Activated CD4-positive, CD25-positive, alpha-beta regulatory T cell treated with anti-CD3 and anti-CD28 coated beads, Interleukin-2, amount 50 U/mL, for 16 hours (primary cell): ENCODE results near the gene KCNN4.
"Not testable (repeated sequence)": the region's sequence is repeated elsewhere in the genome, so short reads cannot be mapped to it uniquely, and the experiment has no call there.

ENCODE experiments used
- DNase-seq: peaks from one replicate; pipeline ENCODE4 v3.0.0-alpha.2; 2020; ENCODE audit warnings: low read depth, low spot score

Gene KCNN4

DNA sequence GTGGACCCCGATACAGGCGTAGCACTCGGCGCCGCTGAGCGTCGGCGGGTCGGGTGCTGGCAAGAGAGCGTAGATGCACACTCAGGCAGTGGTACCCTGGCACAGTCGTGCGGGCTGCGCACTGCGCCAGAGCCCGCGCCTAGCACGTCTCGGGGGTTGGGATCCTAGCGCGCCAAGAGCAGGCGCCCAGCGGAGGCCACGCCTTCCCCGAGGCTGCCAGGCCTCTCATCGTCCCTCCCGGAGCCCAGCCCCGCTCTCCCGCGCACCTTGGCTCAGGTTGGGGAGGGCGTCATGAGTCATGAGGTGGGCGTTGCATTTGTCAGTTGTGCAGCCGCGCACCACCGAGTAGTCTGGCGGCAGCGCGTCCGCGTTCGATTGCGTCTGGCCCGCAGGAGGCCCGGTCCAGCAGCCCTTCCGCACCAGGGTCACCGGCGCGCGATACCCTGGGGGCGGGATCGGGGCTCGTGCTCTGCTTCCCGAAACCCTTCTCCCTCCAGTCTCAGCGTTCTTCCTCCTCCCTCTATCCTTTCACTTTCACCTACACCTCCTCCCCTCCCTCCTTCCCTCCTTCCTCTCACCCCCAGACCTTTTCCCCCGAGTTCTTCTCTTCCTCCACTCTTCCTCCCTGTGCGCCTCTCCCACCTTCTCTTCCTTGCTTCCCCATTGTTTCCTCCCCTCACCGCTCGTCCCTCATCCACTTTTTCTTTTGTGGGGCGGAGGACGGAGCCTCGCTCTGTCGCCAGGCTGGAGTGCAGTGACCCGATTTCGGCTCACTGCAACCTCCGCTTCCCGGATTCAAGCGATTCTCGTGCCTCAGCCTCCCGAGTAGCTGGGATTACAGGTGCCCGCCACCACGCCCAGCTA, 18.0 kb upstream of the KCNN4 start:
- no peak for DNase-seq

GRCh38 chr19:43798026-43798545, 17.3 kb upstream of the KCNN4 start:
- DNase-seq = no peak

GRCh38 chr19:43797556-43797955, 16.8 kb upstream of the KCNN4 start:
- no peak for DNase-seq

DNA sequence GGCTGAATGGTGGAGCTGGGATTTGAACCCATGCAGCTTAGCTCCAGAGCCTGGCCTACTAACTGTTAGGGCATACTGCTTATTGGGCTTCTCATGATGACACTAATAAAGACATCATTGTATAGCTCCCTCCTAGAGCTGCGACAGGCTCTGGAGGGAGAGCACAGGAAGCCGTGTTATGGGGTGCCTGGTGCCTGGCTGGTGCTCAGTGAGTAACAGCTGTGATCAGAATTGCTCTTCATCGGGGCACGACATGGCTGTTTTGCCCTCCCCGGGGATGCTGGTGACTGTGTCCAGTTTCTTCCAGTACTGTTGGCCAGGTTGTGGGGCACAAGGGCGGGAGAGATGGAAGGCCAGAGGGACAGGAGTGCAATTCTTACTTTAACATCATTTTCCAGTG, 16.3 kb upstream of the KCNN4 start:
- no peak for DNase-seq

GRCh38 chr19:43790587-43790986, 9.8 kb upstream of the KCNN4 start:
- no peak for DNase-seq

DNA sequence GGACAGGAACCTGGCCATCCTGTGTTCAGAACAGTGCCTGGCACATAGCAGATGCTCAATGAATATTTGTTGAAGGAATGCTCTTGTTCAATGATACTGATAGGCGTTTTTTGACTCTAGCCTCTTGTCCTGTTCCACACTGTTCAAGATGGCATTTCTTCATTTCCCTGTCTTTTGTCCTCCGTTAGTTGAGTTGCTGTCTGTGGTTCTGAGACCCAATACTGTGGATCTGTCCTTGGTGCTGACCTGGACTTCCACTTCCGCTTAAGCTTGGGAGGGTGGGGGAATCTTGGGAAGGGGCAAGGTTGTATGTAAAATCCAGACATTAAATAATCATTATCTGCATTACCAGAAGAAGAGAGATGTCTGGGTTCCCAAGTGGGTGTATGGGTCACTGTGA, 8.3 kb upstream of the KCNN4 start:
- no peak for DNase-seq

- no peak for DNase-seq
These were observed 5.9 kb upstream of the KCNN4 start for GRCh38 chr19:43786665-43787064.

DNA sequence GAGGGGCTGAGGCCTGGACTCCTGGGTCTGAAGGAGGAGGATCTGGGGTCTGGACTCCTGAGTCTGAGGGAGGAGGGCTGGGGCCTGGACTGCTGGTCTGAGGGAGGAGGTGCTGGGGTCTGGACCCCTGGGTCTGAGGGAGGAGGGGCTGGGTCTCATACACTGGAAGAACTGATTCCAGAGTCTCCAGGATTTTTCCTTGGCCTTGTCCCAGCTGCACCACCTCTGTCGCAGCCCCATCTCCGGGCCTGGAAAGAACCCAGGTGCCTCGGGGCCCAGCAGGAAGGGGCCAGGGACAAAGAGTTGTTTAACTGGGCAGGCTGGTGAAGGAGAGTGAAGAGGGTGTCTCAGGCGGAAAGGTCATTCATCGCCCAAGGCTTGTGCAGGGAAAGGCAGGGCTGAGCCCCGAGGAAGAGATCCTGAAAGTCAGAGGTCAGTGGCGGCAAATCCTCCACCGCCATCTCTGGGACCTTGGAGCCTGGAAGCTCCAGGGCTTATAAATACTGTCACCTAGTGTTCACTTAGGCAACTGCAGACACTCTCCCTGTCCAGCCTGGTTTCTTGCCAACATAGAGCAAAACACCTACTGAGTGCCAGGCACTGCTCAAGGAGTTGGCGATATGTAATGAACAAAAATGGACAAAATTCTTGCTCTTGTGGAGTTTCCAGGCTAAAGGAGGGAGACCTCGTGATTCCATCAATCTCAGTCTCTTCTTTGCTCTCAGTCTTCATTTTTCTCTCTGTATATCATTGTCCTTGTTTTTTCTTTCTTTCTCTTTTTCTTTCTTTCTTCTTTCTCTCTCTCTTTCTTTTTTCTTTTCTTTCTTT, 4.4 kb upstream of the KCNN4 start:
- no peak for DNase-seq

- DNase-seq = no peak
These were observed 3.6 kb upstream of the KCNN4 start for GRCh38 chr19:43784241-43784980.

GRCh38 chr19:43783636-43784035, 2.9 kb upstream of the KCNN4 start:
- DNase-seq = no peak

DNA sequence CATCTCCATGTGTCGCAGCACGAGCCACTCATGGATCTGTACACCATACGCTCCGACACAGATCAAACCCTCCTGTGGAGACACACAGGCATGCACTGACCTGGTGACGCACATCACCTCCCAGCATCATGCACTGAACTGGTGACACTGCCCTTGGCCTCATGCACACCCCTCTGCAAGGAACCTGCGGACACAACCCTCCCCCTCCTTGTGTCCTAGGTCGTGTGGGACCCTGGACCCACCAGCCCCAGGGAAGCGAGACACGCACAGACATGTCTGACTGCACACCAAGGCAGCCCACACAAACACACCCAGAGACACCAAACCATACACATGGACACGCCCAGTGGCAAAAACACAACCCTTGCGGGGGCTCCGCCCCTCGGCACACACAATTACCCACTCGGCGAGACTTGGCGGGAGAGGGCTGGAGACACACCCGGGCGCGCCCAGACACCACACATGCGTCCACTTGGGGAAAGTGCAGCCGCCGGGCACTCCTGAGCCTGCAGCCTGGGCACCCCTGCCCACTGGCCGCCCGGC, 2.0 kb upstream of the KCNN4 start:
- no peak for DNase-seq

GRCh38 chr19:43782311-43782660, 1.5 kb upstream of the KCNN4 start:
- no peak for DNase-seq

DNA sequence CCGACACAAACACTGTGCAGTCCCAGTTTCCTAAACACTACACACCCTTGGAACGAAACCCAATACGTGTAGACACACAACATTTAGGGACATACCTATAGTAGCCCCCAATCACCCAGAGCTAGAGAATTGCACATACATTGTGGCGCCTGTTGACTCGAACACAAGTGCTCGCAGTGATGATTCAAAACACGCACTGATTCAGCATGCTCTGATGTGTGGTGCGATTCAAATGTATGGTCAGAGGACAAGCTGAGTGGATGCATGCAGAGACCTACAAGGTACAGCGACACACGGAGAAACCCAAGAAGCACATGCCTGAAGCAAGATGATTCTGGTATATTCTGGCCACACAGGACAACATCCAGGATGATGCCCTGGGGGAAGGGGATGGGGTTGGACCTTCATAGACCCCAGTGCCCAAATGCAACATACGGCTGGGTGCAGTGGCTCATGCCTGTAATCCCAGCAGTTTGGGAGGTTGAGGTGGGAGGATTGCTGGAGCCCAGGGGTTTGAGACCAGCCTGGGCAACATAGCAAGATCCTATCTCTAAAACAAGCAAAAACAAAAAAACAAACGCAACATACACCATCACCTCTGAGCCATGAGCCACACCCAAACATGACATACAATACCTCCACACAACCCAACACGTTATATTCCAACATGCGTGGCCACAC, 997 bp upstream of the KCNN4 start:
- no peak for DNase-seq

GRCh38 chr19:43779820-43780219, 953 bp downstream of the KCNN4 start:
- no peak for DNase-seq

DNA sequence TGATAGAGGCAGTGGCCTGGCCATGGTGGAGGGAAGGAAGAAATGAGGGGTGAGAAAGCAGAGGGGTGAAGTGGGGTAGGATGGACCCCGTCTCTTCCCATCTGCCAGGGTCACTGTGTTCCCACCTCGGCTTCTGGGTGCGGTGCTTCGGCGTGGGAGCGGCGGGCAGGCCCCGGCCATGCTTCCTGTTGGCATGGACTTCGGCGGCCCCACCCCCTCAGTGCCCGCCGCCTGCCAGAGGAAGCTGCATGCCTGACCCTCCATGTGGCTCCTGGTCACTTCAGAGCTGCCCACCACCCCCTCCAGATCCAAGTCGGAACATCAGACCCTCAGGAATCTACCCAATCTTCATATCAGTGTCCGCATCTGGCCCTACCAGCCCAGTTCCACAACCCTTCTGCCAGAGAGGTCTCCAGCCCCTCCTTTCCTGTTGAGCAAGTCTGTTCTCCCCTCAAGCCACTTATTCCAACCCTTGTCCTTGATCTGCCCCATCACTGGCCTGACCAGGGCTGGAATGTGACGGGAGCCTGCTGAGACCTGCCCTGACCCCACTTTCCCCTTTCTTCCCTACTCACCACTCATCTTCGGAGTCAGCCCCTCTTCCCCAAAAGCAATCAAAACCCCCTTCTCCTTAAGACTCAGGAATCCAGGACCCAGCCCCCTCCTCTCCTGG, 1.5 kb downstream of the KCNN4 start:
- DNase-seq = no peak

DNA sequence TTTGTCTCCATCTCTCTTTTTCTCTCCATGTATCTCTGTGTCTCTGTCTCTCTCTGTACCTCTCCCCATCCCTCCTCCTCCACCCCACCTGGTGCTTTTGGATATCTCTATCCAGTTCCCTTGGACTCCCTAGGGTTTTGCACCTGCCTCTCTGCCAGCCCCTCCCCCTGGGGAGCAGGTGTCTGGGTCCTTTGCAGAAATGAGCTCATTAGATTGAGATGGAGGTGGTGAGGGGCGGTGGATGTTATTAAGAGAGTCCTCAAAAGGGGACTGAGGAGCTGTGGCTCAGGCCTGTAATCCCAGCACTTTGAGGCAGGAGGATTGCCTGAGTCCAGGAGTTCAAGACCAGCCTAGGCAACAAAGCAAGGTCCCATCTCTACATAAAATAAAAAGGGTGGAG, 2.1 kb downstream of the KCNN4 start:
- no peak for DNase-seq

- DNase-seq = no peak
These were observed 3.5 kb downstream of the KCNN4 start for GRCh38 chr19:43777163-43777695.

- DNase-seq = no peak
These were observed 4.5 kb downstream of the KCNN4 start for GRCh38 chr19:43776286-43776685.

- no peak for DNase-seq
These were observed 5.4 kb downstream of the KCNN4 start for GRCh38 chr19:43775299-43775890.

GRCh38 chr19:43774940-43775258, 5.9 kb downstream of the KCNN4 start:
- not testable (repeated sequence) for DNase-seq
